NCI-H1105 (cell line): Measurements from ENCODE around the gene SCAPER.
"Not testable (repeated sequence)": the region's sequence is repeated elsewhere in the genome, so short reads cannot be mapped to it uniquely, and the experiment has no call there.

Experiments used
- DNase-seq: peaks from one replicate; lab custom pipeline; 2025; lab: John Stamatoyannopoulos, UW

The SCAPER gene

DNA sequence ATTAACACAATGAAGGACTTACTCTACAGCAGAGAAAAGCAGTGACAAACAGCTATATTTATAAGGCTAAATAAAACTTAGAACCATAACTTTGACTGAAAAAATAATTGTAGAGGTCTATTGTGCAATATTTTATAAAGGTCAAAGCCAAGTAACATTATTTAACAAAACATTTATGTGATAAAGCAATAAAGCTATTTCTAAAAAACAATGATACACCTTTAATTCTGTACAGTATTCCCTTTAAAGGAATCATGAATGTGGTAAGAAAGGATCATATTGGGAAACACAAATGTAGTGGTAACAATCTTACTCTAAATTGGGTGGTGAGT lies 332.2 kb downstream of the SCAPER start:
- no peak for DNase-seq

DNA sequence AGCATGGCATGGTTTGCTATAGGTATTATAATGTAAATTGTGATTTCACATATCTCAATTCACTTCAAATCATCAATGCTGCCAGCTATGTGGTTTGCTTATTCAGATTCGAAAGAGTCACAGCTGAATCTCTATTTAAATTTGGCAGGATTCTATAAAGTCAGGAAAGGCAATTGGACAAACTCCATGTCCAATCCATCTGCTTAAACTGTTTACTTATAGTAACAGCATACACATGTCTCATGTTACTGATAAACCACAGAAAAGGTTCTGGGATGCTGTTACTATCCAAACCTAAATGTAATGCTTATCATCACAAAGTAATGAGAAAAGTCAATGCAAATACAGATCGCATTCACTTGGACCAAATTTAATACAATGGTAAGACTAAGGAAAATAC lies 338.9 kb downstream of the SCAPER start:
- no peak for DNase-seq

DNA sequence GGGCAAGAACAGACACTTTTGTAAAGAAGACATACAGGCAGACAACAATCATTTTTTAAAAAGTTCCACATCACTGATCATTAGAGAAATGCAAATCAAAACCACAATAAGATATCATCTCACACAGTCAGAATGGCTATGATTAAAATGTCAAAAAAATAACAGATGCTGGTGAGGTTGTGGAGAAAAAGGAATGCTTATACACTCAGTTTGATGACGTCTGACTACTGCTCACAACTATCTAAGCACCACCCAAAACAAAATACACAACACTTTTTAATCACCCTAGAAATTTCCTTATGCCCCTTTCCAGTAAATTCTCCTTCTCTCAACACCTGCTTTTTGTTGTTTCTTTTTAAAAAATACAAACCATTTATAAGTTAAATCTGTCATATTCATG lies 339.8 kb downstream of the SCAPER start:
- no peak for DNase-seq

DNA sequence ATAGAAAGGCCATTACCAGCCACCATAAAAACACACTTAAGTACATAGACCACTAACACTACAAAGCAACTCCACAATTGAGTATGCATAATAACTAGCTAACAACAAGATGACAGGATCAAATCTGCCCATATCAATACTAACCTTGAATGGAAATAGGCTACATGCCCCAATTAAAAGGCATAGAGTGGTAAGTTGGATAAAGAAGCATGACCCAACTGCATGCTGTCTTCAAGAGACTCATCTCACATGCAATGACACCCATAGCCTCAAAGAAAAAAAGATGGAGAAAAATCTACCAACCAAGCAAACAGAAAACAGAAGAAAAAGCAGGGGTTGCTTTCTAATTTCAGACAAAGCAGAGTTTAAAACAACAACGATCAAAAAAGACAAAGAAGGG lies 349.9 kb downstream of the SCAPER start:
- DNase-seq = no peak

DNA sequence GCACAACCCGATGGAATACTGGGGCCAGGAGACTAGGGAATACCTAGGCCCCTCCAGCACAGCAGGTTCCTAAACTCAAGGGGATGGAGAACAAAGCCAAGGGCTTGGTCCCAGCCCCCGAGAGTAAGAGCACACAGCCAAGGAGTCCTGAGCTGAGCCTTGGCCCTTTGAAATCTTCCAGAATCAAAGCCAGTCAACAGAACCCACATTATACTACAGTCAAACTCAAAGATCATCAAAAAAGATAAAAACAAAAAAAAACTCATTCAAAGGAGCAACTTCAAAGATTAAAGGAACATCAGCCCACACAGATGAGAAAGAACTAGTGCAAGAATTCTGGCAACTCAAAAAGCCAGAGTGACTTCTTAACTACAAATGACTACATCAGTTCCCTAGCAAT lies 351.6 kb downstream of the SCAPER start:
- no peak for DNase-seq

DNA sequence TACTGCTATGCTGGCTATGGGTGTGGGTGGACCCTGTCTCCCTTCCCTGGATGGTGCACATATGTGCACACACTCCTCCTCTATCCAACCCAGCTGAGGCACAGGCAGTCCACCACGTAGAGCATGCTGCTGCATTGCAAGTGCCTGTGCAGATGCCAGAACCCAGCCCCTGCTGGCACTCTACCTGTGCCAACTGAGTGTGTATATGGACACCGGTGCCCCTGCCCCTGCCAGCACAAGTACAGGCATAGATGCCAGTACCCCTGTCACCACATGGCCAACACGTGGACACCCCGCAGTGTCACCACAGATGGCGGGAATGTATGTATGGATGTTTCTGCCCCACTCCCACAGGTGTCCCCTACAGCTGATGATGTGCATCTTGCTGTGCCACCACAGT lies 352.0 kb downstream of the SCAPER start:
- DNase-seq = no peak

DNA sequence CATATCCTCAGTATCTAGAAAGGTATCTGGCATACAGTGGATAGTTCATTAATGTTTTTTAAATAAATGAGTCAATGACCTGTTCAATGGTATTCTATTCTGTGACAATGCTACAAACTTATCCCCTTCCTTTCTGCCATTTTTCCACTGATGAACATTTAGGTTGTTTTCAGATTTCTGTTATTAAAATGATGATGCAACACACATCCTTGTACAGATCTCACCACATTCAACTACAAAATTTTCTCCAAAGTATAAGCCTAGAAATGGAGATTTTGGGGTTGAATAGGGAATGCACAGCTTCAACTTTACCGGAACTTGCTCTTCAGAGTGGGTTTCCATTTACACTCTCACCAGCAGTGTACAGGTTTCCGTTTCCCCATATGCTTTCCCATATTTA lies 358.3 kb downstream of the SCAPER start:
- DNase-seq = no peak

DNA sequence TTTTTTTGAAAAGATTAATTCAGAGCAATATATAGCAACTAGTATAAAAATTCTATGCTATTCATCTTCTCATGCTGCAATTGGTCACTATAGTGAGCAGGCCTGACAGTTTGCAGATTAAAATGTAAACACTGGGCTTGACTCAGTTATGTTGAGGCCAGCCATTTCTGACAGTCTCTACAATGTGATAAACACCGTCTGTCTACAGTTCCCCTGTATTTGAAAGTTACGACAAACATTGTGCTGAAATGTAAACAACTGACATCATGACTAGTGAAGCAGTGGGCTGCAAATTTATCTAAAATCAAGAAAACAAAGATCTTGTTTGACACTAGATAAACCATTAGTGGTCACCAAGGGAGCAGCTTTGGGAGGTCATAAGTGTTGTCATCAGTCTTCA lies 371.1 kb downstream of the SCAPER start:
- no peak for DNase-seq

DNA sequence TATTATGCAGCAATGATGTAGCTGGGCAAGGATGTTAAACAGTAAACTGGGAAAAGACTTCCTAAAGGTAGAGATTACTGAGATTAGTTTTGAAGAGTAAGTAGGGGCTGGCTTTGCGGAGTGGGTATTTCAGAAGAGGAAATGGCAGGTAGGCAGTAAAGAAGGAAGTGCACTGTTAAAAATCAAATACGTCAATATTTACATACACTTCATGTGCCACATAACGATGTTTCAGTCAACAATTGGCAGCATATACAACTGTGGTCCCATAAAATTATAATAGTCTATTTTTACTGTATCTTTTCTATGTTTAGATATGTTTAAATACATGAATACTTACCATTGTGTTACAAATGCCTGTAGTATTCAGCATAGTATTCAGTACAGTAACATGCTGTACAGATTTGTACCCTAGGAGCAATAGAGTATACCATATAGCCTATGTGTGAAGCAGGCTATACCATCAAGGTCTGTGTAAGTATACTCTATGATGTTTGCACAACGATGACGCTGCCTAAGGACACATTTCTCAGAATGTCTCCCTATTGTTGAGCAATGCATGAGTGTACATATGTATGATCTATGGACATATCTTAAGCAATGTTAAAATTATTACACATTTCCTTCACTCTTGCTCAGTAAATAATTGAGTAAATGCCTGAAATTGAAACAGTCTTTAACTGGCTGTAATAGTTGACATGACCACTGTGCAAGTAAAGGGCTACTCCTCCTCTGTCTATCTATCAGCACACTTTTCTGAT lies 371.9 kb downstream of the SCAPER start:
- no peak for DNase-seq

DNA sequence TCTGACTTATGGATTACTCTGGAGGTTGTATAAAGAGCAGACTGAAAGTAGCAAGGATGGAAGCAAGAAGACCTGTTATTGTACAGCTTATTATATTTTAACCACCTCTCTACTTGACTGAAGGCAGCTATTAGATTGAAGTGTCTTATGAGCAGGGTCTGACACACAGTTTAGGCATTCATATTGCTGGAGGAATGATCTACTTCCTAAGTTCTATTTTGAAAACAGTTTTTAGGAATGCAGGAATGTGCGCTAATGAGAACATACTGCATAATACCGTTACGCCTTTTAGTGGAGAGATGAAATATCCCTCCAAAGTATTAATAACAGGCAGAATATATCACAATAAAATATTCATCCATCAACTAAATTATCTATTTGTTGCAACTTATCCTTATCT lies 375.2 kb downstream of the SCAPER start:
- DNase-seq = no peak

DNA sequence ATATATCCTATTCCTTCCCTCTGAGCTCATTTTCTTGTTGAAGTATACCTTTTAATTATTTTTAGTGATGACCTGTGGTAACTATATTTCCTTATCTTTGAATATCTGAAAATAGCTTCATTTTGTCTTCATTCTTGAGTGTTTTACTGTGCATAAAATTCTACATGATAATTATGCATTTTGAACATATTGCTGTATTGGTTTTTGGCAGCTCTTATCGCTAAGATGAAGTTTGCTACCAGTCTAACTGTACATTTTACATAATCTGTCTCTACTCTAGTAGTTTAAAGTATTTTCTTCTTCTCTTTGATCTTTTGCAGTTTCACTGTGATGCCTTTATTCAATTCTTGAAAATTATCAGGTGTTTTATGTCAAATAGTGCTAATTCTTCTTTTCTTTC lies 379.0 kb downstream of the SCAPER start:
- no peak for DNase-seq

DNA sequence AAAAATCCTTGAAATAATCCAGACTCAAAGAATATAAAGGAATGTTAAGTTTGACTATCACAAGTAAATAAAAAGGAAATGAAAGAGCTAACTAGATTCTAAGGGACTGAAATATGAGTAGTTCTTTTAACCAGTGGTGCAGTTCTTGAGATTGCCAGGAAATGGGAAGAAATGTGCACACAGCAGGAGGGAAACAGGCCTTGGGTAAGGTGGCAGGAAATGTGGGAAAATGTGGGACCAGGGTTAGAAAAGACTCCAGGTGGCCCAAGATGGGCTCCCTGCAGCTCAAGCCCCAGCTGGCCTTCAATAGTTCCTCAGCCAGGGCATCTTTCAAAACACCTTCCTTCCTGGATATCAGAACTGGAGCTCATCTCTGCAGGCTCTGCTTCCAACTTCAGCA lies 387.2 kb downstream of the SCAPER start:
- no peak for DNase-seq

DNA sequence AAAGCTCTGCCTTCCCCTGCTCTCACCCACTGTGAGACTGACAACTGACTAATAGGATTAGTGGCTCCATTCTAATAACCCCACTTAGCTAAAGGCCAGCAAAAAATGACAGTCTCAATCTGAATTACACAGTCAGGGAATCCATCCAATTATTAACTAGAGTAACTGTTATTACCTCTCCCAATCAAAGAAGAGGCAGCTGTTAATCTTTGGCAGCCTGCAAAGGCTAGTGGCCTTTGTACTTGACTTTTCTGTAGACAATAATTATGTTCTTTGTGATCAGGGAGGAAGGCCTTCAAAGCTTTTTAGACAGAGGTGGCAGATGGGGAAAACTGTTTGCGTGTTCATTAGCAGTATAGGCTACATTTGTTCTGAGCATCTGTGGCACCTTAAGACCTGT lies 390.9 kb downstream of the SCAPER start:
- DNase-seq = peak; percentile 64

DNA sequence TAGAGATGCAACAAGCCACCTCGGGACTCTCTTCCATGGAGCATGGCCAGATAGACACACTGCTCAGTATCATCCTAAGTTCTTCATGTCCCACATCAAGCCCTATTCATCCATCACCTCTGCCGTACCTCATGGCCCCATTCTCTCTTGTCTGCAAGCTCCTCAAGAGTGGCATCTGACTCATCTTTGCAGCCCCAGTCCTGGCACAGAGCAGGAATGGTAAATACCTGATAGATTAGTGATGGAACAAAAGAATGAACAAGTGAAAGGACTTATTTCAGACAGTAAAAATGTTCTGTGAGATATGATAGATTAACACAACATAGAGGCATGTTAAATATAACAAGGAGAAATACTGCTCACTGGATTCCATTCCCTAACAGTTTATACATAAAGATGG lies 392.2 kb downstream of the SCAPER start:
- no peak for DNase-seq

DNA sequence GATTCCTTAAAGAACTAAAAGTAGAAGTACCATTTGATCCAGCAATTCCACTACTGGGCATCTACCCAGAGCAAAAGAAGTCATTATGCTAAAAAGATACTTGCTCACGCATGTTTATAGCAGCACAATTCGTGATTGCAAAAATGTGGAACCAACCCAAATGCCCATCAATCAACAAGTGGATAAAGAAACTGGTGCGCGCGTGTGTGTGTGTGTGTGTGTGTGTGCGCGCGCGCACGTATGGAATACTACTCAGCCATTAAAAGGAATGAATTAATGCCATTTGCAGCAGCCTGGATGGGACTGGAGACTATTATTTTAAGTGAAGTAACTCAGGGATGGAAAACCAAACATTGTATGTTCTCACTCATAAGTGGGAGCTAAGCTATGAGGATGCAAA lies 394.5 kb downstream of the SCAPER start:
- not testable (repeated sequence) for DNase-seq

DNA sequence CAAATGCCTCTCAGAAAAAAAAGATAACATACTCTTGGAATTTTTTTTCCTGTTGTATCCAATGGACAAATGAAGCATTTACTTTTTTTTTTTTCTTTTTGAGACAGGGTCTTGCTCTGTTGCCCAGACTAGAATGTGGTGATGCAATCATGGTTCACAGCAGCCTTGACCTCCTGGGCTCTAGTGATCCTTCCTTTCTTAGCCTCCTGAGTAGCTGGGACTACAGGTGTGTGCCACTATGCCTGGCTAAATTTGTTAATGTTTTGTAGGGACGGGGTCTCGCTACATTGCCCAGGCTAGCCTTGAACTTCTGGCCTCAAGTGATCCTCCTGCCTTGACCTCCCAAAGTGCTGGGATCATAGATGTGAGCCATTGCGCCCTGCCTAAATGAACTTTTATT lies 401.3 kb downstream of the SCAPER start:
- DNase-seq = no peak

DNA sequence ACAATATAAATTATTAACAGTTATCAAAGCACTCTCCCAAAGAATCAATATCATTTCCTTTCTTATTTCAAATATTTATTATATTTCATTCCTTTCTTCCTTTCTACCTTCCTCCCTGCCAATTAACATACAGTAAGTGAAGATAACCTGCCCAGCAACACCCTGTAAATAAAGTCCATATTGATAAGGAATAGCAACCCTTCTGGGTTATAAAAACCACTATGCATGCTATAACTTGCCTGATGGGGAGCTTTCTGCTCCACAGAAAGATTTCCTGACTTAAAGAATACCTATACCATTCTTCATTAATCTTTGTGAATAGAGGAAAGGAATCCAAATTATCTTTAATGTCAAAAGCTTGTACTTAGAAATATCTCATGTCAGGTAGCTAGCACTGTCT lies 402.0 kb downstream of the SCAPER start:
- DNase-seq = no peak

DNA sequence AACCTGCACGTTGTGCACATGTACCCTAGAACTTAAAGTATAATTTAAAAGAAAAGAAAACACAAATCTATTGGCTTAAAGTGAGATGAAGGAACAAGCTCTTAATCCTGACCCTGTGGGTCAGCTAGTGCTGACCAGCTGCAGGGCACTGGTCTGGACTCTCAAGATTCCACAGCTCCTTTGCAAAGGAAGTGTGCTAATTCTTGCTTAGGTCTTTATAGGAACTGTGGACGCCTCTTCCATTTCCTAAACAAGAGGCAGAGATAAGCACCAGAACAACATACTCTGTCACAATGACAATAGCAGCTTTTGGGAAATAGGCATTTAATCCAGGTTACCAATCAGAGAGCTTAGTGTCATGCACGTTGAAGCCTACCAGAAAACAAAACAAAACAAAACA lies 402.5 kb downstream of the SCAPER start:
- no peak for DNase-seq

DNA sequence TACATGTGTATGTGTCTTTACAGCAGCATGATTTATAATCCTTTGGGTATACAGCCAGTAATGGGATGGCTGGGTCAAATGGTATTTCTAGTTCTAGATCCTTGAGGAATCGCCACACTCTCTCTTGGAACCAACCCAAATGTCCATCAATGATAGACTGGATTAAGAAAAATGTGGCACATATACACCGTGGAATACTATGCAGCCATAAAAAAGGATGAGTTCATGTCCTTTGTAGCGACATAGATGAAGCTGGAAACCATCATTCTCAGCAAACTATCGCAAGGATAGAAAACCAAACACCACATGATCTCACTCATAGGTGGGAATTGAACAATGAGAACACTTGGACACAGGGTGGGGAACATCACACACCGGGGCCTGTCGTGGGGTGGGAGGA lies 403.0 kb downstream of the SCAPER start:
- DNase-seq = not testable (repeated sequence)

DNA sequence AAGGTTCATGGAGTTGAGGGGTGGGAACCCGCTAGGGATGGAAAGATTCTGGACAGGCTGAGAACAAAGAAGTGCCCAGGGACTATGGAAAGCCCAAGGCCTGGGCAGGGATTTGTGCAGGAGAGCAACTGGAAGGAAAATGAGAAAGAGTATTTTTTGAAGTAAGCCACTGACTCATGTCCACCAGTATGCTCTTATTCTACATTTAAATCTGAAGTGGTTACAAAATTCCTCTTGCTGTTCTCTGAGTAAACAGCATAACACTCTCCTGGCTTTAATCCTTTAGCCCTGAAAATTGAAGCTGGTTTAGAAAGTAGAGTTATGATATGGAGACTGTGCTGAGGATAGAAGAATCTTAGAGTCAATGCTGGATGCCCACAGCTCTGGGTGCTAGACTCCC lies 403.4 kb downstream of the SCAPER start:
- DNase-seq = no peak

DNA sequence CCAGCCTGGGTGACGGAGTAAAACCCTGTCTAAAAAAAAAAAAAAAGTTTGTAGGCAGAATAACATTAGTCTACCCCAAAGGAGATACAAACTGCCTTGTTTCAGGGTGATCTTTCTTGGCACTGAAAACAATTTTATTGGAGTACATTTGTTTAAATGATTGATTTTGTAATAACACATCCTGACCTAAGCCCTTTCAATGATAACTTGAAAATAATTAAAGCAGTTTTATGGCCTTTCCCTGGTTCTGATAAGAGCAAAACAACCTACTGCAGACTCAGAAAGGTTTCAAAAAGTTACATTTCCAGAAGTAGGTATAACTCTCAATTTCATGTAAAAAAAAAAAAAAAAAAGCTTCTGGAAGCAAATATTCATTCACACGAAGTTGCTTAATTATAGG lies 404.1 kb downstream of the SCAPER start:
- DNase-seq = no peak

DNA sequence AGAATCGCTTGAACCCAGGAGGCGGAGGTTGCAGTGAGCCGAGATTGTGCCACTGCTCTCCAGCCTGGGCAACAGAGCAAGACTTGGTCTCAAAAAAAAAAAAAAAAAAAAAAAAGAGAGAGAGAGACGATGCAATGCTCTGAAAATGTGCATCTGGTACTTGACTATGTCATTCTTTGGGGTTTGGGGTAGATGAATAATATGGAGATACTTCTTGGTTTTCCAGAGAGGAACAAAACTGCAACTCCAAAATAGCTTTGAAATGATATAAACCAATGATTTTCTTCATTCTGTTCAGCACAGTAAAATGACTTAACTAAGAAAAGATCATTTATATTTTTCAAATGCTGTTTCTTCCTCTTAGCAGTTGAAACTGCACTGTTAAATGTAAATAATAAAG lies 409.7 kb downstream of the SCAPER start:
- no peak for DNase-seq

DNA sequence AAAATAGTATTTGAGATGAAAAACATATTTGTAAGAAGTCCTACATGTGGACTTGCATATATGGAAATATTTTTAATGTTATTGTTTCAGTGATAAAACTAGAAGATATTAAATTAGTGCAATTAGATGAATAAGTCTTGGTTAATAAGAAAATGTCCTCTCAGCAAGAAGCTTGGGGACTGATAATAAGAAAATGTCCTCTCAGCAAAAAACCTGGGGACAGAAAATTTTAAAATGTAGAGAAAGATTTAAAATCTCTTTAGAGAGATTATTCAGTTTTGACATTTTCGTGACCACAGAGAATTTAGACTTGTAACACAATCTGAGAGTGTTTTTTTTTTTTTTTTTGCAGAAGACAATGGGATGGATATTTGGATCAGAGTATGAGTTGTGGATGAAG lies 412.6 kb downstream of the SCAPER start:
- DNase-seq = no peak

DNA sequence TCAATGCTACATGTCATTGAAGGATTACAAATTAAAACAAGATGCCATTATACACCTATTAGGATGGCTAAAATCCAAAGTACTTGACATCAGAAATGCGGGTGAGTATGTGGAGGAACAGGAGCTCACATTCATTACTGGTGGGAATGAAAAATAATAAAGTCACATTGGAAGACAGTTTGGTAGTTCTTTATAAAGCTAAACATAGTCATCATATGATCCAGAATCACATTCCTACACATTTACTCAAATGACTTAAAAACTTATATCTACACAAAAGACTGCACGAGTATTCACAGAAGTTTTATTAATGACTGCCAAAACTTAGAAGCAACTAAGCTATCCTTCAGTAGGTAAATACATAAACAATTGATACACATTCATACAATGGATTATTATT lies 421.4 kb downstream of the SCAPER start:
- DNase-seq = no peak

DNA sequence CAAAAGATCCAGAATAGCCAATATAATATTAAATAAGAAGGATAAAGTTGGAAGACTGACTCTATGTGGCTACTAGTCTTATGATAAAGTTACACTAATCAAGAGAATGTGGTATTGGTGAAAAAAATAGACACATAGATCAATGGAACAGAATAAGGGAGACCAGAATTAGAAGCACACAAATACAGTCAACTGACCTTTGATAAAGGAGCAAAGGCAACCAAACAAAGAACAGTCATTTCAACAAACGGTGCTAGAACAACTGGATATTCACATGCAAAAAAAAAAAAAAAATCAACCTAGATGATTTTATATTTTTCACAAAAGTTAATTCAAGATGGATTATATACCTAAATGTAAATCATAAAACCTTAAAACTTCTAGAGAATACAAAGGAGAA lies 422.1 kb downstream of the SCAPER start:
- DNase-seq = no peak
